Endothelial cell (in vitro differentiated cells): ENCODE results near the gene FAM168B. TPM values are rescaled to one million over a fixed set of nuclear protein-coding genes. Genes with fewer than 3 reads are reported as not detected.

ENCODE experiments used
- DNase-seq: peaks from one replicate; pipeline ENCODE4 v3.0.0; 2021; ENCODE audit warnings: low spot score
- H3K27ac Mint-ChIP-seq: one replicate; pipeline ENCODE4 v1.8.0; 2021; ENCODE audit warnings: mixed read lengths, inconsistent platforms; ENCODE audit not compliant: unreplicated experiment
- H3K27me3 Mint-ChIP-seq: one replicate; pipeline ENCODE4 v1.8.0; 2021; ENCODE audit warnings: mild to moderate bottlenecking, moderate library complexity, mixed read lengths, inconsistent platforms; ENCODE audit not compliant: unreplicated experiment
- H3K36me3 Mint-ChIP-seq: one replicate; pipeline ENCODE4 v1.8.0; 2021; ENCODE audit warnings: mild to moderate bottlenecking, low read depth, mixed read lengths, inconsistent platforms; ENCODE audit not compliant: unreplicated experiment
- H3K4me1 Mint-ChIP-seq: one replicate; pipeline ENCODE4 v1.8.0; 2021; ENCODE audit warnings: mild to moderate bottlenecking, mixed read lengths, inconsistent platforms; ENCODE audit not compliant: unreplicated experiment
- H3K4me3 Mint-ChIP-seq: one replicate; pipeline ENCODE4 v1.8.0; 2021; ENCODE audit warnings: mild to moderate bottlenecking, mixed read lengths, inconsistent platforms; ENCODE audit not compliant: unreplicated experiment
- H3K9me3 Mint-ChIP-seq: one replicate; pipeline ENCODE4 v1.8.0; 2021; ENCODE audit warnings: mixed read lengths, inconsistent platforms; ENCODE audit not compliant: unreplicated experiment
- CTCF ChIP-seq: fragments of 200-600 bp; sonication (generic); IDR thresholded peaks from one replicate; pipeline ENCODE4 v1.5.0; 2021; ENCODE audit warnings: antibody characterized with exemption; ENCODE audit not compliant: unreplicated experiment
- total RNA-seq: library from RNA; stranded (reverse); fragmentation: NEBNext Ultra II Directional; extraction: Animal tissue kit (Norgen Biotek cat#: 25700); gene quantifications from one replicate; pipeline ENCODE4 v1.2.1, GENCODE V29; 2021; ENCODE audit not compliant: unreplicated experiment

Gene FAM168B
- total RNA-seq, 1 donor from 2014 or later = 72.0 TPM

- Mint-ChIP-seq H3K27me3 (no peaks in the 10 kb centered on the region), H3K4me1 (no peaks in the 10 kb centered on the region), H3K36me3 (peaks cover 51% of the 10 kb centered on the region), H3K9me3 (no peaks in the 10 kb centered on the region), H3K27ac (no peak overlapping the region), H3K4me3 (no peak overlapping the region)
- TF ChIP-seq CTCF = no peak
- no peak for DNase-seq
Measured at GRCh38 chr2:131127981-131128380, 34.7 kb upstream of the FAM168B start.

- Mint-ChIP-seq H3K4me1 (no peaks in the 10 kb centered on the region), H3K27ac (no peak overlapping the region), H3K4me3 (no peak overlapping the region), H3K27me3 (no peaks in the 10 kb centered on the region), H3K36me3 (peaks cover 51% of the 10 kb centered on the region), H3K9me3 (no peaks in the 10 kb centered on the region)
- no peak for DNase-seq
- no peak for TF ChIP-seq CTCF
Measured at GRCh38 chr2:131127076-131127475, 33.8 kb upstream of the FAM168B start.

- Mint-ChIP-seq H3K36me3 (peaks cover 51% of the 10 kb centered on the region), H3K4me1 (no peaks in the 10 kb centered on the region), H3K4me3 (no peak overlapping the region), H3K9me3 (no peaks in the 10 kb centered on the region), H3K27me3 (no peaks in the 10 kb centered on the region), H3K27ac (no peak overlapping the region)
- DNase-seq = no peak
- TF ChIP-seq CTCF = no peak
Measured at GRCh38 chr2:131126436-131126835, 33.2 kb upstream of the FAM168B start.

- no peaks in the 10 kb centered on the region for H3K4me1 Mint-ChIP-seq
- H3K27ac Mint-ChIP-seq = no peak overlapping the region
- no peaks in the 10 kb centered on the region for H3K9me3 Mint-ChIP-seq
- H3K36me3 Mint-ChIP-seq = peaks cover 45% of the 10 kb centered on the region
- no peak for DNase-seq
- no peak for TF ChIP-seq CTCF
- no peak overlapping the region for H3K4me3 Mint-ChIP-seq
- H3K27me3 Mint-ChIP-seq = peaks cover 2% of the 10 kb centered on the region
Measured at GRCh38 chr2:131125195-131125757, 32.0 kb upstream of the FAM168B start.

- no peak for TF ChIP-seq CTCF
- no peaks in the 10 kb centered on the region for H3K4me1 Mint-ChIP-seq
- no peaks in the 10 kb centered on the region for H3K9me3 Mint-ChIP-seq
- no peak for DNase-seq
- peaks cover 2% of the 10 kb centered on the region for H3K27me3 Mint-ChIP-seq
- peaks cover 28% of the 10 kb centered on the region for H3K36me3 Mint-ChIP-seq
- H3K27ac Mint-ChIP-seq = no peak overlapping the region
- no peak overlapping the region for H3K4me3 Mint-ChIP-seq
Measured at GRCh38 chr2:131123192-131123591, 29.9 kb upstream of the FAM168B start.
